HEK293 (cell line): ENCODE measurements around the gene GFM2.

ENCODE experiments used
- CTCF ChIA-PET: fragments of 350-600 bp; formaldehyde crosslinking; extraction: SDS; loops from one replicate; lab custom pipeline; 2021; ENCODE audit warnings: antibody characterized with exemption; lab: Yijun Ruan, JAX
- POLR2A ChIA-PET: fragments of 300-600 bp; formaldehyde crosslinking; extraction: SDS; loops from one replicate; lab custom pipeline; 2020; ENCODE audit warnings: antibody characterized with exemption, inconsistent platforms; lab: Yijun Ruan, JAX
- H3K27ac ChIP-seq: fragments of 200-500 bp; sonication (Bioruptor generic); 2 replicates; pipeline ENCODE4 v1.5.1; 2014; ENCODE audit warnings: low read depth, low read length, control low read depth, inconsistent platforms; ENCODE audit errors: extremely low read depth
- H3K36me3 ChIP-seq, 2 experiments: fragments of 200-500 bp in 1 of 2; sonication (Bioruptor generic) in 1 of 2; 1 replicate in 1 of 2; 2 replicates in 1 of 2; pipeline ENCODE4 v1.5.1; 2014 to 2017; ENCODE audit warnings: inconsistent platforms in 2 of 2, low read length in 2 of 2; ENCODE audit not compliant: control insufficient read depth in 2 of 2, insufficient read depth in 1 of 2
- H3K4me1 ChIP-seq: fragments of 200-500 bp; sonication (Bioruptor generic); 2 replicates; pipeline ENCODE4 v1.5.1; 2014; ENCODE audit warnings: mild to moderate bottlenecking, low read length, inconsistent platforms; ENCODE audit not compliant: control insufficient read depth, insufficient read depth
- H3K4me3 ChIP-seq: 2 replicates; pipeline ENCODE4 v1.5.1; 2011; ENCODE audit warnings: low read depth, mild to moderate bottlenecking, control low read depth, low read length, moderate library complexity
- H3K9me3 ChIP-seq: fragments of 200-500 bp; sonication (Bioruptor generic); 2 replicates; pipeline ENCODE4 v1.5.1; 2014; ENCODE audit warnings: low read depth, low read length, inconsistent platforms; ENCODE audit not compliant: control insufficient read depth, insufficient read depth
- CTCF ChIP-seq: fragments of 450-650 bp; formaldehyde crosslinking; IDR thresholded peaks from 2 replicates; pipeline ENCODE4 v1.5.1; 2016; ENCODE audit warnings: missing biosample characterization, missing genetic modification characterization
- KLF9 ChIP-seq: fragments of 450-650 bp; formaldehyde crosslinking; IDR thresholded peaks from 2 replicates; pipeline ENCODE4 v1.5.1; 2016; ENCODE audit warnings: missing biosample characterization, missing genetic modification characterization, low read depth
- ZBTB26 ChIP-seq: fragments of 450-650 bp; formaldehyde crosslinking; optimal IDR thresholded peaks from 2 replicates; pipeline ENCODE3; 2016; ENCODE audit warnings: missing biosample characterization, mild to moderate bottlenecking, missing genetic modification characterization
- ZBTB44 ChIP-seq: fragments of 450-650 bp; IDR thresholded peaks from 2 replicates; pipeline ENCODE4 v1.5.1; 2018; ENCODE audit warnings: missing biosample characterization, mild to moderate bottlenecking, missing genetic modification characterization
- ZNF2 ChIP-seq: fragments of 450-650 bp; formaldehyde crosslinking; IDR thresholded peaks from 2 replicates; pipeline ENCODE4 v1.5.1; 2016; ENCODE audit warnings: missing biosample characterization, missing genetic modification characterization
- ZNF335 ChIP-seq: fragments of 450-650 bp; formaldehyde crosslinking; conservative IDR thresholded peaks from 2 replicates; pipeline ENCODE4 v1.5.1; 2016; ENCODE audit warnings: missing biosample characterization, missing genetic modification characterization
- ZNF426 ChIP-seq: fragments of 450-650 bp; formaldehyde crosslinking; IDR thresholded peaks from 2 replicates; pipeline ENCODE4 v1.5.1; 2017; ENCODE audit warnings: missing biosample characterization, missing genetic modification characterization, mild to moderate bottlenecking, inconsistent platforms, moderate library complexity

The GFM2 gene

GRCh38 chr5:74673011-74673790 is 93.7 kb downstream of the GFM2 start (continued):
- TF ChIP-seq KLF9 (tag by site-specific recombination) (no peak), ZNF426 (tag by site-specific recombination) (no peak), ZBTB26 (no peak), CTCF (tag by site-specific recombination) (peak; percentile 39; the same call in 1 of the 2 replicates), ZNF335 (tag by site-specific recombination) (0 out of 2 replicates have a peak, but pooled peaks have one; percentile 15), ZNF2 (tag by site-specific recombination) (no peak)
- TF ChIP-seq, all 188 proteins: peak for 4

GRCh38 chr5:74672215-74672877 is 94.6 kb downstream of the GFM2 start:
- ChIA-PET POLR2A (no interaction called here), CTCF (interaction anchor here (0.6 to 3.1 kb wide), 6 partner anchors 9 to 673 kb away, joined by 3 to 23 read pairs (median 4); no protein-coding TSS in a partner anchor)
- no peak overlapping the region for H3K27ac ChIP-seq
- H3K9me3 ChIP-seq = no peaks in the 10 kb centered on the region
- H3K4me3 ChIP-seq = no peak overlapping the region
- H3K36me3 ChIP-seq = no peaks in the 10 kb centered on the region
- no peak for TF ChIP-seq ZBTB26
- no peak for TF ChIP-seq ZBTB44 (tag by site-specific recombination)
- TF ChIP-seq, all 188 proteins: peak for 0
- H3K4me1 ChIP-seq = no peaks in the 10 kb centered on the region
